HEK293T (cell line): ENCODE results near the gene SCART1.
"Not testable (repeated sequence)": the region's sequence is repeated elsewhere in the genome, so short reads cannot be mapped to it uniquely, and the experiment has no call there.

Experiments used
- CTCF ChIA-PET: fragments of 350-600 bp; formaldehyde crosslinking; extraction: SDS; loops from one replicate; lab custom pipeline; 2021; ENCODE audit warnings: antibody characterized with exemption, inconsistent platforms; lab: Yijun Ruan, JAX
- POLR2A ChIA-PET: fragments of 350-600 bp; formaldehyde crosslinking; extraction: SDS; loops from one replicate; lab custom pipeline; 2020; ENCODE audit warnings: antibody characterized with exemption, inconsistent platforms; lab: Yijun Ruan, JAX
- DNase-seq: peaks from one replicate; pipeline ENCODE4 v3.0.0; 2012; ENCODE audit warnings: mixed read lengths; ENCODE audit errors: extremely low spot score
- ARNT ChIP-seq: fragments of 450-650 bp; IDR thresholded peaks from 2 replicates; pipeline ENCODE4 v1.6.1; 2017; ENCODE audit warnings: mild to moderate bottlenecking
- BHLHE40 ChIP-seq: fragments of 450-650 bp; IDR thresholded peaks from 2 replicates; pipeline ENCODE4 v1.6.1; 2016; ENCODE audit warnings: mild to moderate bottlenecking, moderate library complexity, borderline replicate concordance
- CTBP1 ChIP-seq: fragments of 450-650 bp; IDR thresholded peaks from 2 replicates; pipeline ENCODE4 v1.6.1; 2016; ENCODE audit warnings: borderline replicate concordance
- ELF4 ChIP-seq: fragments of 450-650 bp; IDR thresholded peaks from 2 replicates; pipeline ENCODE4 v1.6.1; 2017; ENCODE audit warnings: antibody characterized with exemption
- FOXA1 ChIP-seq: fragments of 450-650 bp; IDR thresholded peaks from 2 replicates; pipeline ENCODE4 v1.6.1; 2016; ENCODE audit warnings: mild to moderate bottlenecking
- FOXK2 ChIP-seq: fragments of 450-650 bp; IDR thresholded peaks from 2 replicates; pipeline ENCODE4 v1.6.1; 2016; ENCODE audit warnings: mild to moderate bottlenecking
- FOXM1 ChIP-seq: fragments of 450-650 bp; IDR thresholded peaks from 2 replicates; pipeline ENCODE4 v1.6.1; 2017; ENCODE audit warnings: mild to moderate bottlenecking, borderline replicate concordance
- HDGF ChIP-seq: fragments of 450-650 bp; IDR thresholded peaks from 2 replicates; pipeline ENCODE4 v1.6.1; 2017; ENCODE audit warnings: antibody characterized with exemption, borderline replicate concordance
- L3MBTL2 ChIP-seq: fragments of 450-650 bp; conservative IDR thresholded peaks from 2 replicates; pipeline ENCODE4 v1.6.1; 2016; ENCODE audit warnings: mild to moderate bottlenecking
- LEF1 ChIP-seq: fragments of 450-650 bp; IDR thresholded peaks from 2 replicates; pipeline ENCODE4 v1.6.1; 2017; ENCODE audit warnings: mild to moderate bottlenecking, borderline replicate concordance
- NFRKB ChIP-seq: fragments of 450-650 bp; IDR thresholded peaks from 2 replicates; pipeline ENCODE4 v1.6.1; 2016; ENCODE audit warnings: mild to moderate bottlenecking, moderate library complexity
- SP1 ChIP-seq: fragments of 450-650 bp; IDR thresholded peaks from 2 replicates; pipeline ENCODE4 v1.6.1; 2017
- SUZ12 ChIP-seq: fragments of 450-650 bp; IDR thresholded peaks from 2 replicates; pipeline ENCODE4 v1.6.1; 2016; ENCODE audit warnings: mild to moderate bottlenecking
- TARDBP ChIP-seq: fragments of 450-650 bp; IDR thresholded peaks from 2 replicates; pipeline ENCODE4 v1.6.1; 2016
- ZNF384 ChIP-seq: fragments of 450-650 bp; IDR thresholded peaks from 2 replicates; pipeline ENCODE4 v1.6.1; 2016
- TF ChIP-seq, protein P1 (sequence below): fragments of 450-650 bp; IDR thresholded peaks from 2 replicates; pipeline ENCODE4 v1.6.1; 2016

Gene SCART1

GRCh38 chr10:133422223-133422806, 31.4 kb upstream of the SCART1 start:
- POLR2A ChIA-PET = no interaction called here
- TF ChIP-seq CTBP1 (no peak), HDGF (no peak), FOXK2 (no peak), ARNT (no peak), FOXM1 (no peak), ZNF384 (no peak)
- TF ChIP-seq, protein P1, sequence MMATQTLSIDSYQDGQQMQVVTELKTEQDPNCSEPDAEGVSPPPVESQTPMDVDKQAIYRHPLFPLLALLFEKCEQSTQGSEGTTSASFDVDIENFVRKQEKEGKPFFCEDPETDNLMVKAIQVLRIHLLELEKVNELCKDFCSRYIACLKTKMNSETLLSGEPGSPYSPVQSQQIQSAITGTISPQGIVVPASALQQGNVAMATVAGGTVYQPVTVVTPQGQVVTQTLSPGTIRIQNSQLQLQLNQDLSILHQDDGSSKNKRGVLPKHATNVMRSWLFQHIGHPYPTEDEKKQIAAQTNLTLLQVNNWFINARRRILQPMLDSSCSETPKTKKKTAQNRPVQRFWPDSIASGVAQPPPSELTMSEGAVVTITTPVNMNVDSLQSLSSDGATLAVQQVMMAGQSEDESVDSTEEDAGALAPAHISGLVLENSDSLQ = no peak
- CTCF ChIA-PET = no interaction called here
- DNase-seq = peak; percentile 4

DNA sequence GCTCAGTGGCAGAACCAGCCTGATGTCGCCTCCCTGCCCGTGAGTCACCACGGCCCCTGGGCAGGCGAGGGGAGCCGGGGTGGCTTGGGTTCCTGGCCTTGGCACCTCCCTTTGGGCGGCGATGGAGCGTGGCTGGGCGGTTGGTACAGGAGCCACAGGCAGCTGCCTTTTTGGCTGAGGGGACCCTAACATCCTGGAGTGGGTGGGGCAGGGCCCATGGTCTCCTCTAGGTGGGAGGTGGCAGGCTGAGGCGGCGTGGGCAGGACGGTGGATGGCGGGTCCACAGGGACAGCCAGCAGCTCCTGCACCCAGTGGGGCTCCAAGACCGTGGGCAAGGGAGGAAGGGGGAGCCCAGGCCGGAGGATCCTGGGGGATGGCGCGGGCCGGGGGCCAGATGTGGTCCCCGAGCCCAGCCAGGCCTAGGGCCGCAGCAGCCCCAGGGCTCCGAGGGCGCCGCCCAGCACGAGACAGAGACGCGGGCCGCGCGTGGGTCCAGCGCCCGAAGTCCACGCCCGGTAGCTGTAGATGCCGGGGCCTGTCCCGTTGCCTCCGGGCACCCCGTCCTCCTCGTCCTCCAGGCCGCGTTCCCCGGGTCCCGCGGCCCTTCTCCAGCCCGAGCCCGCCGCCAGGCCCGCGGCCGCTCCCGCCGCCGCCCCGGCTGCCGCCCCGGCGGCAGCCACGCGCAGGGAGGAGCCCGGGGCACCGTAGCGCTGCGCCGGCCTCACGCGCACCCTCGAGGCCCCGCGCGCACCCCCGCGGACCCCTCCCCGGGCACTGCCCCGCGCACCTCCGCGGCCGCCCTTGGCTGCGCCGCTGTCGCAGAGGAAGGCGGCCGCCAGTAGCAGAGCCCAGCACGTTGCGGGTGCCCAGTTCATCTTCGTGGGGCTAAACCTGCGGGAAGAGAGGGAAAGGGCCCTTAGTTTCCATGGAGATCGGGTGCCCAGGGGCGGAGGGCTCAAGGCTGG, 30.7 kb upstream of the SCART1 start:
- ChIA-PET CTCF (no interaction called here), POLR2A (no interaction called here)
- no peak for DNase-seq
- TF ChIP-seq BHLHE40 (no peak), FOXK2 (no peak), NFRKB (no peak), FOXA1 (no peak), L3MBTL2 (no peak), ARNT (no peak), SUZ12 (no peak), SP1 (no peak), ELF4 (no peak), FOXM1 (no peak), LEF1 (no peak), TARDBP (no peak), HDGF (no peak), ZNF384 (no peak), CTBP1 (no peak)
- TF ChIP-seq, protein P1 = no peak

DNA sequence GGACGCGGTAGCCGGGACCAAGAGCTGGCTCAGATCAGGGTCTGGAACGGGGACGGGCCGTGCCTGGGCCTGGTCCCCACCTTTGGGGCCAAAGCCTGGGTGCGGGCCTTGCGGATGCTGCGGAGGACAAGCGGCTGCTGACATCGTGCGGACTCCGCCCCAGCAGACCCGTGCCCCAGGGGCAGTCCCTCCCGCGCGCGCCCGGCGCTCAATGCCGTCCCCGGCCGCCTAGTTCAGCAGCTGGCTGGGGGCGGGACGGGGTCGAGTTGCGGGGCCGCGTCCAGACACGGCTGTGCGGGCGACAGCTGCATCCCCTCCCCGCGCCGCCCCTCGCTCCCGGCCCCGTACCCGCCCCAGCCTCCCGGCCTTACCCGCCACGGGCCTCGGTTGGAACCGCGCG, 29.6 kb upstream of the SCART1 start:
- POLR2A ChIA-PET, CTCF ChIA-PET, DNase-seq: not testable (repeated sequence)

- POLR2A ChIA-PET, DNase-seq, CTCF ChIA-PET: not testable (repeated sequence)
Observed at GRCh38 chr10:133424601-133425000, 29.1 kb upstream of the SCART1 start, which contains the start of gene SPRN. Gene SPRN (minus strand): TSS chr10:133424625. CDS start chr10:133423681, 944 bp downstream.

DNA sequence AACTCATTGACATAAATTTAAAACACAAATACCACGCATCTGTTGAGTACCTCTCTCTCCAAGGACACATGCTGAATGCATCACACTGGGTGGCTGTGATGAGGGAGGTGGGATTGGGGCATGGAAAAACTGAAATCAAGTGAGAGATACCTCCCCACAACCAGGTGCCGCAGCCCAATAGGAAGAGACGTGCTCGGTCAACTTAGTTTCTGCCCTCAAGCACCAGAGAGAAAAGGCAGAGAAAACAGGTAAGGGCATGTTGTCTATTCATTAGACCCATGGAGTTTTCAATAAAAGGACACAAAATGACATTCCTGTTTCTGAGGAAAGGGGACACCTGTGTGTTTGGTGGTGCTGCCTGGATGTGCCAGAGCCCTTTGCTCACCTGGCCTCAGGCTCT, 24.2 kb upstream of the SCART1 start:
- POLR2A ChIA-PET, CTCF ChIA-PET: not testable (repeated sequence)

DNA sequence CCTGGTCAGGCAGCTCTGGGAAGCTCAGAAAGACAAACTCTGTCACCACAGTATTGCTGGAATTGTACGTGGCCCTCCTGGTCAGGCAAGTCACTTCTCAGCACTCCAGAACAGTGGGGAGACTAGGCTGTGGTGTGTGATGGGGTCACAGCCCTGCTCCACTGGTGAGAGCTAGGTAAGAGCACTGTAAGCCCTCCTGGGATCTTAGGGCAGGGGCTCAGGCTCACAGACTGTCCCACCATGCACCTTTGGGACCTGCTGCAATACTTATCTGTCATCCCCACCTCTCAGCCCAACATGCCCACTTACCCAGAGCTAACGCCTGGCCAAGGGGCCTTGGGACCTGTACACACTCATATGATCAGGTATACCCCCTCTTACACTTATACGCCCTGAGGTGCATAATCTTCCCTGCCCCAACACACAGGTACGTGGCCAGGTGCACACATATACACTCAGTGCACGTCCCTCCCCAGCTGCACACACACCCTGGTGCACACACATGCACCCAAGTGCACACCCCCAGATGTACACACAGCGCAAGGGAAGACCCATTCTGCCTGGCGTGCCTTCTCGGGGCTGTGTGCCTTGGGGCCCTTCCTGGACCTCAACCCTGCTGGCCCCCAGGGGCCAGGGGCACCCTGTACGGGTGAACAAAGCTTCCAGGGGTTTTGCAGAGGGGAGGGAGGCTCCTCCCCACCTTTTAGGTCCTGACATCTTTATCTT, 21.7 kb upstream of the SCART1 start:
- CTCF ChIA-PET, DNase-seq, POLR2A ChIA-PET: not testable (repeated sequence)

More for the DNA sequence above, 24.2 kb upstream of the SCART1 start:
- DNase-seq = not testable (repeated sequence)

- DNase-seq, POLR2A ChIA-PET, CTCF ChIA-PET: not testable (repeated sequence)
Observed at GRCh38 chr10:133432789-133433188, 21.0 kb upstream of the SCART1 start.
